ENCODE measurements around the gene SULT1A4. TPM values are rescaled to one million over a fixed set of nuclear protein-coding genes. Genes with fewer than 3 reads are reported as not detected.
A peak's percentile ranks its signal among the peaks of the same experiment; 100 is the strongest.
"Not testable (repeated sequence)": the region's sequence is repeated elsewhere in the genome, so short reads cannot be mapped to it uniquely, and the experiment has no call there.

The SULT1A4 gene
- total RNA-seq, 1 donor = 0.36 TPM

DNA sequence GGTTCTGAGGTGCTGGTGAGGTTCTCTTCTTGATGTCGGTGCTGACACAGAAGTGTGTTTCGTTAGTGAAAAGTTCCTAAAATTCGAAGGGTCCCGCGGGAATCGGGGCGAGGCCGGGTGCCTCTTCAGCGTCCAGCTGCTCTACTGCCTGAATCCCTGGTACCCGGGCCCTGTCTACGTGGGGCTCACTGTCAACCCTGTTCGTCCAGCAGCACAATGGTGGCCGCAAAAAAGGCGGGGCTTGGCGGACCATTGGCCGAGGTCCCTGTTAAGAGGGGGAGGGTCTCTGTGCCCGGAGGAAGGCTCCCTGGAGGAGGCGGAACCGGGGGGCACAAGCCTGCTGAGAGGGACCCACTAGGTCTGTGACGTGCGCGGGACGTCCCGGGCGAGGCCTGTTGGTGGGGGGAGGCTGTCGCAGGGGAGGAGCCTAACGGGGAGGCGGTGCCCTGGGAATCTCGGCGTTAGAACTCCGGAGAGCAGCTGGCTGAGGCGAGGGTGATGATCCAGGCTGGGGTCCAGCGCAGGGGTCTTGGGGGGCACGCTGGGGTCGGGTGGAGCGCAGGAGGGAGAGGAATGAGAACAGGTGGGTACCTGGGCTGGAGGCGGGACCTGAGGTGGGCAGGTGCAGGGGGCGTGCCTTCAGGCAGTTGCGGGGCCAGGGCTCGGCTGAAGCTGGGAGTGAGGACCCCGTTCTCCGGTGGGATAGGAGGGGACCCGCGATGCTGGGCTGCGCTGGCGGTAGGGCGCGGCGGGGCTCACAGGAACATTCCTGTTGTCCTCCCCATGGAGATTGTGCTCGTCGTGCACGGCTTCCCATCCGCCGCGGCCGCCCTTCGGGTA is 6.5 kb downstream of the SULT1A4 start:
- H3K9me3 ChIP-seq (ENCODE audit: low read depth, low read length); H3K27me3 ChIP-seq (ENCODE audit: insufficient read depth, low read length); H3K36me3 ChIP-seq (ENCODE audit: insufficient read depth, low read length); H2AFZ ChIP-seq (ENCODE audit: low read length); H3K79me2 ChIP-seq (ENCODE audit: insufficient read depth, low read length); H3K4me1 ChIP-seq (ENCODE audit: insufficient read depth, low read length); H3K27ac ChIP-seq (ENCODE audit: low read depth, low read length); H3K4me3 ChIP-seq (ENCODE audit: insufficient read depth, low read length); DNase-seq (ENCODE audit: insufficient read length, low spot score, missing footprints); H3K4me2 ChIP-seq (ENCODE audit: insufficient read depth, low read length); H4K20me1 ChIP-seq (ENCODE audit: insufficient read depth, low read length): not testable (repeated sequence)

- H3K79me2 ChIP-seq (ENCODE audit: insufficient read depth, low read length); H3K4me3 ChIP-seq (ENCODE audit: insufficient read depth, low read length); H2AFZ ChIP-seq (ENCODE audit: low read length); H4K20me1 ChIP-seq (ENCODE audit: insufficient read depth, low read length); H3K4me2 ChIP-seq (ENCODE audit: insufficient read depth, low read length); DNase-seq (ENCODE audit: insufficient read length, low spot score, missing footprints); H3K27ac ChIP-seq (ENCODE audit: low read depth, low read length); H3K9me3 ChIP-seq (ENCODE audit: low read depth, low read length); H3K36me3 ChIP-seq (ENCODE audit: insufficient read depth, low read length); H3K27me3 ChIP-seq (ENCODE audit: insufficient read depth, low read length); H3K4me1 ChIP-seq (ENCODE audit: insufficient read depth, low read length): not testable (repeated sequence)
Observed at GRCh38 chr16:29466904-29467303, 7.2 kb downstream of the SULT1A4 start.

GRCh38 chr16:29467654-29468366 is 8.1 kb downstream of the SULT1A4 start:
- H3K4me3 ChIP-seq (ENCODE audit: insufficient read depth, low read length); H3K4me1 ChIP-seq (ENCODE audit: insufficient read depth, low read length); H3K4me2 ChIP-seq (ENCODE audit: insufficient read depth, low read length); H2AFZ ChIP-seq (ENCODE audit: low read length); DNase-seq (ENCODE audit: insufficient read length, low spot score, missing footprints); H3K79me2 ChIP-seq (ENCODE audit: insufficient read depth, low read length); H3K9me3 ChIP-seq (ENCODE audit: low read depth, low read length); H3K36me3 ChIP-seq (ENCODE audit: insufficient read depth, low read length); H4K20me1 ChIP-seq (ENCODE audit: insufficient read depth, low read length); H3K27ac ChIP-seq (ENCODE audit: low read depth, low read length); H3K27me3 ChIP-seq (ENCODE audit: insufficient read depth, low read length): not testable (repeated sequence)

DNA sequence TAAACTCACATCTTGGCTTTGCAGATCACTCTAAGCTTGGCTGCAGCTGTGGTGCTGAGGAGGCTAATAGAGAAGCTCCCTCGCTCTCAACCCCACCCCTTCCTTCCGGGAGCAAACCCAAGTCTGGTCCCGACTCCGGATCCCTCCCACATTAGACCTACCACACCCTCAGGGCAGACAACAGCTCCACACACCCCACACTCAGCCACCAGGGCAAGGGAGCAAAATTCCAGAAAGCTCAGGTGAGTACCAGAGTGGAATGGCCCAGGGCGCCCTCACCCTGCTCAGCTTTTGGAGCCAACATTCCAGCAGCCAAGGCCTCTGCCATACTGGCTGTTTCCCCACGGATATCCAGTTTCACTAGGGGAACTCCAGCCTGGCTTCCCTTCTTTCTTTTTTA is 9.9 kb downstream of the SULT1A4 start:
- H3K27me3 ChIP-seq (ENCODE audit: insufficient read depth, low read length); H3K9me3 ChIP-seq (ENCODE audit: low read depth, low read length); H3K79me2 ChIP-seq (ENCODE audit: insufficient read depth, low read length); H4K20me1 ChIP-seq (ENCODE audit: insufficient read depth, low read length); DNase-seq (ENCODE audit: insufficient read length, low spot score, missing footprints); H3K36me3 ChIP-seq (ENCODE audit: insufficient read depth, low read length); H3K4me1 ChIP-seq (ENCODE audit: insufficient read depth, low read length); H3K4me3 ChIP-seq (ENCODE audit: insufficient read depth, low read length): not testable (repeated sequence)
- Histone ChIP-seq H3K27ac (ENCODE audit: low read depth, low read length) (peak overlapping the region; percentile 45), H3K4me2 (ENCODE audit: insufficient read depth, low read length) (peak overlapping the region; percentile 53), H2AFZ (ENCODE audit: low read length) (peak overlapping the region; percentile 41)

DNA sequence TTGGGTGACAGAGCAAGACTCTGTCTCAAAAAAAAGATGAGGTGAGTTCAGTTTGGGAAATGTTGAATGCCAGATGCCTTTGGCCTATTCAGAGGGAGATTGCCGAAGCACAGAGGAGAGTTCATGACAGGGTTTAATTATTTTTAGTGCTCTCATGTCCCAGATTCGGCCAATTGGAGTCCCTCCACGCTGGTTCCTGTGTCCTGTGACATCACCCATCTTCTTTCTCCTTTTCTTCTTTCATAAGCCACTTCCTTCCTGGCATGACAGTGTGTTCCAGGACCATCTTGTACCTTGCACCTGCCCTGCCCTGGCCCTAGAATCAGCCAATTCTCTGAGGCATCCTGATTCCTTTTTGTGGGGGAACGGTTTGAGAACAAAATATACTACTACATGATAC is 12.4 kb downstream of the SULT1A4 start:
- not testable (repeated sequence) for H2AFZ ChIP-seq (ENCODE audit: low read length); H3K36me3 ChIP-seq (ENCODE audit: insufficient read depth, low read length); H3K9me3 ChIP-seq (ENCODE audit: low read depth, low read length); H4K20me1 ChIP-seq (ENCODE audit: insufficient read depth, low read length); H3K27ac ChIP-seq (ENCODE audit: low read depth, low read length); H3K4me3 ChIP-seq (ENCODE audit: insufficient read depth, low read length); H3K4me2 ChIP-seq (ENCODE audit: insufficient read depth, low read length); DNase-seq (ENCODE audit: insufficient read length, low spot score, missing footprints); H3K27me3 ChIP-seq (ENCODE audit: insufficient read depth, low read length); H3K4me1 ChIP-seq (ENCODE audit: insufficient read depth, low read length); H3K79me2 ChIP-seq (ENCODE audit: insufficient read depth, low read length)

GRCh38 chr16:29482276-29482675 is 22.6 kb downstream of the SULT1A4 start:
- H3K4me2 ChIP-seq (ENCODE audit: insufficient read depth, low read length); H3K79me2 ChIP-seq (ENCODE audit: insufficient read depth, low read length); H4K20me1 ChIP-seq (ENCODE audit: insufficient read depth, low read length); H3K36me3 ChIP-seq (ENCODE audit: insufficient read depth, low read length); H3K4me3 ChIP-seq (ENCODE audit: insufficient read depth, low read length); H3K27ac ChIP-seq (ENCODE audit: low read depth, low read length); H3K9me3 ChIP-seq (ENCODE audit: low read depth, low read length); H3K27me3 ChIP-seq (ENCODE audit: insufficient read depth, low read length); DNase-seq (ENCODE audit: insufficient read length, low spot score, missing footprints); H2AFZ ChIP-seq (ENCODE audit: low read length); H3K4me1 ChIP-seq (ENCODE audit: insufficient read depth, low read length): not testable (repeated sequence)

GRCh38 chr16:29506308-29506707 is 46.6 kb downstream of the SULT1A4 start, which contains the start of gene NPIPB12:
NPIPB12 (minus strand) TSS chr16:29506408.
- not testable (repeated sequence) for H3K9me3 ChIP-seq (ENCODE audit: low read depth, low read length); H4K20me1 ChIP-seq (ENCODE audit: insufficient read depth, low read length); H3K27me3 ChIP-seq (ENCODE audit: insufficient read depth, low read length); H3K36me3 ChIP-seq (ENCODE audit: insufficient read depth, low read length); H3K79me2 ChIP-seq (ENCODE audit: insufficient read depth, low read length); H3K4me1 ChIP-seq (ENCODE audit: insufficient read depth, low read length); H3K27ac ChIP-seq (ENCODE audit: low read depth, low read length); H2AFZ ChIP-seq (ENCODE audit: low read length); H3K4me3 ChIP-seq (ENCODE audit: insufficient read depth, low read length); DNase-seq (ENCODE audit: insufficient read length, low spot score, missing footprints); H3K4me2 ChIP-seq (ENCODE audit: insufficient read depth, low read length)

Measured in osteoblast (primary cell).